ENCODE data around the gene SART3. TPM values are rescaled to one million over a fixed set of nuclear protein-coding genes. Genes with fewer than 3 reads are reported as not detected.

The SART3 gene
- total RNA-seq, 1 donor from 2014 or later, result 79.0 TPM

DNA sequence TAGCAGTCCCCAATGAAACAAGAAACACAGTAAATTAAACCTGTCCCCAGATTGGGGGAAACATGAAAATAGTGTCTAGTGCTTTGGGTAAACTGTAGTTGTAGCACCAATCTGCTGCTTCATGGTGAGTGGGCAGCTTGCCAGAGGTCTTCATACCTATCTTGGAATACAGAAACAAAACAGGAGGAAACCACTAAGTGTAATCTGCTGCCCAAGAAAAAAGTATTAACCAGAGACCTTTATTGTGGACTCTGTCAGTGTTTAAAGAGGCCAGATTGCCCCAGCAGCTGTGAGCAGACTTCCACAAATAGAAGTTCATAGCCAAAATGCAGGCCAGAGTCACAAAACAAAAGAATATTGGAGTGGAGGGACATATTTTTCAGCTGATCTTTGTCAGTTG, 3.8 kb upstream of the SART3 start:
- Histone ChIP-seq H3K36me3 (peaks cover 6% of the 10 kb centered on the region), H3K4me1 (peaks cover 4% of the 10 kb centered on the region), H3K27ac (no peak overlapping the region), H3K4me2 (no peak overlapping the region), H3K9ac (no peak overlapping the region), H3K9me3 (ENCODE audit: low read depth) (no peaks in the 10 kb centered on the region), H4K20me1 (ENCODE audit: low read depth) (peaks cover 15% of the 10 kb centered on the region), H3K27me3 (no peaks in the 10 kb centered on the region), H2AFZ (replicated peaks) (no peak overlapping the region), H3K4me3 (no peak overlapping the region), H3F3A (ENCODE audit: low read depth) (peaks cover 15% of the 10 kb centered on the region), H3K79me2 (ENCODE audit: low read depth) (peaks cover 34% of the 10 kb centered on the region)
- no peak for DNase-seq (ENCODE audit: low spot score)
- Mint-ChIP-seq H3K9me3 (no peaks in the 10 kb centered on the region), H3K4me3 (no peak overlapping the region), H3K27ac (no peak overlapping the region), H3K36me3 (peaks cover 15% of the 10 kb centered on the region), H3K4me1 (peaks cover 20% of the 10 kb centered on the region), H3K27me3 (ENCODE audit: insufficient read depth, low read depth) (peaks cover 7% of the 10 kb centered on the region)
- TF ChIP-seq EZH2phosphoT487 (IDR thresholded peaks at IDR 0.05) (no peak), EZH2 (IDR thresholded peaks at IDR 0.05) (no peak)
- TF ChIP-seq, protein P1, sequence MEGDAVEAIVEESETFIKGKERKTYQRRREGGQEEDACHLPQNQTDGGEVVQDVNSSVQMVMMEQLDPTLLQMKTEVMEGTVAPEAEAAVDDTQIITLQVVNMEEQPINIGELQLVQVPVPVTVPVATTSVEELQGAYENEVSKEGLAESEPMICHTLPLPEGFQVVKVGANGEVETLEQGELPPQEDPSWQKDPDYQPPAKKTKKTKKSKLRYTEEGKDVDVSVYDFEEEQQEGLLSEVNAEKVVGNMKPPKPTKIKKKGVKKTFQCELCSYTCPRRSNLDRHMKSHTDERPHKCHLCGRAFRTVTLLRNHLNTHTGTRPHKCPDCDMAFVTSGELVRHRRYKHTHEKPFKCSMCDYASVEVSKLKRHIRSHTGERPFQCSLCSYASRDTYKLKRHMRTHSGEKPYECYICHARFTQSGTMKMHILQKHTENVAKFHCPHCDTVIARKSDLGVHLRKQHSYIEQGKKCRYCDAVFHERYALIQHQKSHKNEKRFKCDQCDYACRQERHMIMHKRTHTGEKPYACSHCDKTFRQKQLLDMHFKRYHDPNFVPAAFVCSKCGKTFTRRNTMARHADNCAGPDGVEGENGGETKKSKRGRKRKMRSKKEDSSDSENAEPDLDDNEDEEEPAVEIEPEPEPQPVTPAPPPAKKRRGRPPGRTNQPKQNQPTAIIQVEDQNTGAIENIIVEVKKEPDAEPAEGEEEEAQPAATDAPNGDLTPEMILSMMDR (IDR thresholded peaks at IDR 0.05), result no peak

- peaks cover 6% of the 10 kb centered on the region for H3K36me3 ChIP-seq
- H3F3A ChIP-seq (ENCODE audit: low read depth), result peaks cover 9% of the 10 kb centered on the region
- H3K27ac ChIP-seq, result no peak overlapping the region
- no peaks in the 10 kb centered on the region for H3K27me3 ChIP-seq
- no peak overlapping the region for H2AFZ ChIP-seq (replicated peaks)
- peaks cover 6% of the 10 kb centered on the region for H3K4me1 ChIP-seq
- H3K36me3 Mint-ChIP-seq, result peaks cover 13% of the 10 kb centered on the region
- no peak overlapping the region for H3K9ac ChIP-seq
- peaks cover 26% of the 10 kb centered on the region for H3K4me1 Mint-ChIP-seq
- H3K9me3 ChIP-seq (ENCODE audit: low read depth), result no peaks in the 10 kb centered on the region
- peak overlapping the region; percentile 37 for H3K27ac Mint-ChIP-seq
- no peaks in the 10 kb centered on the region for H3K9me3 Mint-ChIP-seq
- H3K4me2 ChIP-seq, result peak overlapping the region; percentile 89
- H4K20me1 ChIP-seq (ENCODE audit: low read depth), result peaks cover 22% of the 10 kb centered on the region
- H3K79me2 ChIP-seq (ENCODE audit: low read depth), result peaks cover 44% of the 10 kb centered on the region
- H3K27me3 Mint-ChIP-seq (ENCODE audit: insufficient read depth, low read depth), result peaks cover 7% of the 10 kb centered on the region
- no peak for TF ChIP-seq EZH2 (IDR thresholded peaks at IDR 0.05)
- TF ChIP-seq, protein P1 (IDR thresholded peaks at IDR 0.05), result no peak
- TF ChIP-seq EZH2phosphoT487 (IDR thresholded peaks at IDR 0.05), result no peak
- no peak for DNase-seq (ENCODE audit: low spot score)
- peak overlapping the region; percentile 100 for H3K4me3 Mint-ChIP-seq
- H3K4me3 ChIP-seq, result peak overlapping the region; percentile 67
Observed at GRCh38 chr12:108563804-108564151, 2.8 kb upstream of the SART3 start.

DNA sequence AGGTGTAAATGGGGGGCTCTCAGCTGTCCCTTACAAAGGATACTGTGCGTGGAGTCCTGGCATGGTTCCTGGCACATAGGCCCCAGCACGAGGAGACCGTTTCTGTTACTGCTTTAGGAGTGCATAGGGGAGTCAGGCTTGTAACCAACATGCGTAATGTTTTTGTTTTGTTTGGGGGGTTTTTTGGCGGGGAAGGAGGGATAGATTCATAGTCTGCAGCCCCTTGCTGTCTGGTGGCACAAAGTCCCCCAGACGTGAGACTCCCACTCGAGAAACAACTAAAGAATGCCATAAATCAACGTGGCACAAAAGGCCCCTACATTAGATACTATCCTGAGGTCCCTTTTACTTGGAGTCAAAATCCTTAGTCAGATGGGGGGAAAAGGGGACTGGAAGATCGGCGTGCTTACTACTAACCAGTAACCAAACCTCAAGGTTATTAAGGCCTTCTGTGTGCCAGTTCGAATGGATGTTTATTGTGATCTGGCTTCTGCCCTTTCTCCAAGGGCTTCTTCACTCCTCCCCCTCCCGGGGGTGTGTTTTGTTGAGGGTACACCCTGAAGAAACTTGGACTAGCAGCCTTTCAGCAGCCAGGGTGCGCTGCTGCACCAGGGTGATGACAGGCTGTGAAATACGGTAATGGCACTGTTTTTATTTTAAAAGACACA, 2.3 kb upstream of the SART3 start:
- H3K4me1 Mint-ChIP-seq, result peaks cover 28% of the 10 kb centered on the region
- H3K9me3 Mint-ChIP-seq, result no peaks in the 10 kb centered on the region
- peak overlapping the region; percentile 50 for H3K27ac ChIP-seq
- no peaks in the 10 kb centered on the region for H3K9me3 ChIP-seq (ENCODE audit: low read depth)
- H3K27me3 ChIP-seq, result no peaks in the 10 kb centered on the region
- peak overlapping the region; percentile 89 for H3K4me2 ChIP-seq
- H3K9ac ChIP-seq, result peak overlapping the region; percentile 76
- peaks cover 22% of the 10 kb centered on the region for H4K20me1 ChIP-seq (ENCODE audit: low read depth)
- H3K79me2 ChIP-seq (ENCODE audit: low read depth), result peaks cover 49% of the 10 kb centered on the region
- H3K4me3 ChIP-seq, result peak overlapping the region; percentile 67
- H3K4me1 ChIP-seq, result peaks cover 6% of the 10 kb centered on the region
- peaks cover 10% of the 10 kb centered on the region for H3K36me3 Mint-ChIP-seq
- peak overlapping the region; percentile 77 for H2AFZ ChIP-seq (replicated peaks)
- peaks cover 7% of the 10 kb centered on the region for H3K27me3 Mint-ChIP-seq (ENCODE audit: insufficient read depth, low read depth)
- peaks cover 9% of the 10 kb centered on the region for H3F3A ChIP-seq (ENCODE audit: low read depth)
- H3K36me3 ChIP-seq, result peaks cover 6% of the 10 kb centered on the region
- TF ChIP-seq, protein P1 (IDR thresholded peaks at IDR 0.05), result peak; percentile 82
- TF ChIP-seq EZH2 (IDR thresholded peaks at IDR 0.05), result no peak
- TF ChIP-seq EZH2phosphoT487 (IDR thresholded peaks at IDR 0.05), result no peak
- H3K4me3 Mint-ChIP-seq, result peak overlapping the region; percentile 100
- H3K27ac Mint-ChIP-seq, result no peak overlapping the region
- peak; percentile 85 for DNase-seq (ENCODE audit: low spot score)

All from neural progenitor cell (in vitro differentiated cells).